Activated CD8-positive, alpha-beta T cell treated with anti-CD3 and anti-CD28 coated beads for 36 hours (primary cell): ENCODE data around the gene PTPRD. TPM values are rescaled to one million over a fixed set of nuclear protein-coding genes. Genes with fewer than 3 reads are reported as not detected.

ENCODE experiments used
- ATAC-seq: fragments of 200-7000 bp; cut with Tn5 transposase; one replicate; pipeline ENCODE4 v1.10.0; 2021; ENCODE audit warnings: mild to moderate bottlenecking, moderate library complexity
- CTCF ChIA-PET: fragments of 350-600 bp; sonication (Branson Sonifier 250); formaldehyde crosslinking; loops from one replicate; lab custom pipeline; 2021; ENCODE audit warnings: antibody characterized with exemption; lab: Charles Lee
- POLR2A ChIA-PET: fragments of 350-600 bp; sonication (Branson Sonifier 250); formaldehyde crosslinking; loops from one replicate; lab custom pipeline; 2021; ENCODE audit warnings: antibody characterized with exemption; lab: Charles Lee
- DNase-seq: peaks from one replicate; pipeline ENCODE4 v3.0.0-alpha.2; 2020
- H3K27ac Mint-ChIP-seq: one replicate; pipeline ENCODE4 v1.8.0; 2021; ENCODE audit warnings: mild to moderate bottlenecking, mixed read lengths
- H3K27me3 Mint-ChIP-seq: one replicate; pipeline ENCODE4 v1.8.0; 2021; ENCODE audit warnings: mixed read lengths
- H3K36me3 Mint-ChIP-seq: one replicate; pipeline ENCODE4 v1.8.0; 2021; ENCODE audit warnings: low read depth, mixed read lengths
- H3K4me1 Mint-ChIP-seq: one replicate; pipeline ENCODE4 v1.8.0; 2021; ENCODE audit warnings: low read depth, mixed read lengths
- H3K4me3 Mint-ChIP-seq: one replicate; pipeline ENCODE4 v1.8.0; 2021; ENCODE audit warnings: mild to moderate bottlenecking, moderate library complexity, mixed read lengths
- H3K9me3 Mint-ChIP-seq: one replicate; pipeline ENCODE4 v1.8.0; 2021; ENCODE audit warnings: mixed read lengths
- intact Hi-C: fragments of 100-400 bp; cut with micrococcal nuclease; formaldehyde crosslinking; loops from one replicate; pipeline ENCODE4 v1.10.0; 2022
- total RNA-seq, 2 experiments: library from RNA; stranded (reverse); gene quantifications; one replicate each; pipeline ENCODE4 v1.2.3, GENCODE V29; 2021
- TF ChIP-seq, protein P1 (sequence below): fragments of 200-600 bp; IDR thresholded peaks from one replicate; pipeline ENCODE4 v1.8.0; 2022; ENCODE audit warnings: antibody characterized with exemption, mild to moderate bottlenecking

PTPRD gene
- total RNA-seq, 2 experiments from 2014 or later = not detected

DNA sequence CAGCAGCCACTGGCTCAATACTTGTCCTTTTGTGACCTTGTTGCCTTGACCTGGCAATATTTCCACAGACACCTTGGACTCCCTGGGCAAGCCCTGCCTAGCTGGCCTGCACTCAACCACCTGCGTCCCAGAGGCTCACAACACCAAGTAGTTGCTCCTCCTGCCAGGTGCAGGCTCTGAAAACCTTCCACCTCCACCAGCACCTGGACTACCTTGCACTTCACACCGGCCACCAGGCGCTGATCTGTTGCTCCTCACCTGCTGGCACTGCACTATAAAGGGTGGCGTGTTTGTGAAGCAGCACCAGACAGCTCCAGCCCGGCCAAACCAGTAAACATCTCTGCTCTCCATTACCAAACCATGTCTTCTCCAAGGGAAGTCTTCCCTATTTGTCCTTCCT, 997.7 kb downstream of the PTPRD start:
- Mint-ChIP-seq H3K27ac (no peak overlapping the region), H3K9me3 (no peaks in the 10 kb centered on the region), H3K4me3 (no peak overlapping the region), H3K4me1 (no peaks in the 10 kb centered on the region), H3K36me3 (no peaks in the 10 kb centered on the region), H3K27me3 (no peaks in the 10 kb centered on the region)
- intact Hi-C loops = no loop called here
- CTCF ChIA-PET = no interaction called here
- POLR2A ChIA-PET = no interaction called here
- ATAC-seq (no peak), DNase-seq (no peak)
- TF ChIP-seq, protein P1, sequence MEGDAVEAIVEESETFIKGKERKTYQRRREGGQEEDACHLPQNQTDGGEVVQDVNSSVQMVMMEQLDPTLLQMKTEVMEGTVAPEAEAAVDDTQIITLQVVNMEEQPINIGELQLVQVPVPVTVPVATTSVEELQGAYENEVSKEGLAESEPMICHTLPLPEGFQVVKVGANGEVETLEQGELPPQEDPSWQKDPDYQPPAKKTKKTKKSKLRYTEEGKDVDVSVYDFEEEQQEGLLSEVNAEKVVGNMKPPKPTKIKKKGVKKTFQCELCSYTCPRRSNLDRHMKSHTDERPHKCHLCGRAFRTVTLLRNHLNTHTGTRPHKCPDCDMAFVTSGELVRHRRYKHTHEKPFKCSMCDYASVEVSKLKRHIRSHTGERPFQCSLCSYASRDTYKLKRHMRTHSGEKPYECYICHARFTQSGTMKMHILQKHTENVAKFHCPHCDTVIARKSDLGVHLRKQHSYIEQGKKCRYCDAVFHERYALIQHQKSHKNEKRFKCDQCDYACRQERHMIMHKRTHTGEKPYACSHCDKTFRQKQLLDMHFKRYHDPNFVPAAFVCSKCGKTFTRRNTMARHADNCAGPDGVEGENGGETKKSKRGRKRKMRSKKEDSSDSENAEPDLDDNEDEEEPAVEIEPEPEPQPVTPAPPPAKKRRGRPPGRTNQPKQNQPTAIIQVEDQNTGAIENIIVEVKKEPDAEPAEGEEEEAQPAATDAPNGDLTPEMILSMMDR = no peak

DNA sequence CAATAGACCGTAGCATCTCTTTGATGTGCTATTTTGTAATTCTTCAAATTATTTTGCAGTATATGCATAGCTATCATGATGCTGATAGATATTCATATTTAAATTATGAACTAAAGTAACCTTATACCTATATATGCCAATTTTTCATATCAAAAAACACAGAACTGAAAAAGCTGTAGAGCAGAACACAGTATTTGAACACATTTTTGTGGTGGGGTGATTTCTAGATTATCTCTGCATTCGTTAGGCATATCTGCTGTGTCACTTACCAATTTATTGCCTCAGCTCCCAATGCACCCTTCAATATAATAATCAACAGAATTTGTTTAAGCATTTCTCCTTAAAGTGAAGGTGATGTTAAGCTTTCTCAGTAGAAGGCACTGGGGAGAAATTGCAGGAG, 998.2 kb downstream of the PTPRD start:
- H3K4me1 Mint-ChIP-seq = no peaks in the 10 kb centered on the region
- no peak for DNase-seq
- no peaks in the 10 kb centered on the region for H3K36me3 Mint-ChIP-seq
- ChIA-PET POLR2A (no interaction called here), CTCF (no interaction called here)
- intact Hi-C loops = no loop called here
- no peaks in the 10 kb centered on the region for H3K9me3 Mint-ChIP-seq
- no peak overlapping the region for H3K4me3 Mint-ChIP-seq
- no peak overlapping the region for H3K27ac Mint-ChIP-seq
- H3K27me3 Mint-ChIP-seq = no peaks in the 10 kb centered on the region
- ATAC-seq = no peak
- TF ChIP-seq, protein P1 = no peak

DNA sequence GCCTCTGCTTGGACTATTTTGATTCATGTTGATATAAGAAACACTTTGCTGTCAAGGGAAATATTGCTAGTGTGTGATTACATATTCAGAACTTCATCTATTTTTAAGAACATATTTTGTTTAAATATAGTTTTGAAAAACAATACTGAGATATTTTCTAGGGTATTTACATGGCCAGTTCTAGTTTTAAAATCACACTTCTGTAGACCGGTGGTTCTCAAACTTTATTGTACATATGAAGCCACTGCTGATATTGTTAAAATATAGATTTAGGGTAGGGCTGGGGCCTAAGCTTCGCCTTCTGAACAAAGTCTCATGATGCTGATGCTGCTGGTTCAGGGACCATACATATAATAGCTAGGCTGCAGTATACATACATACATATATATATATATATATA, 1000.0 kb downstream of the PTPRD start:
- H3K4me1 Mint-ChIP-seq = no peaks in the 10 kb centered on the region
- ChIA-PET CTCF (no interaction called here), POLR2A (no interaction called here)
- H3K27ac Mint-ChIP-seq = no peak overlapping the region
- intact Hi-C loops = no loop called here
- H3K9me3 Mint-ChIP-seq = no peaks in the 10 kb centered on the region
- no peak for DNase-seq
- H3K27me3 Mint-ChIP-seq = no peaks in the 10 kb centered on the region
- TF ChIP-seq, protein P1 = no peak
- H3K36me3 Mint-ChIP-seq = no peaks in the 10 kb centered on the region
- no peak for ATAC-seq
- H3K4me3 Mint-ChIP-seq = no peak overlapping the region

DNA sequence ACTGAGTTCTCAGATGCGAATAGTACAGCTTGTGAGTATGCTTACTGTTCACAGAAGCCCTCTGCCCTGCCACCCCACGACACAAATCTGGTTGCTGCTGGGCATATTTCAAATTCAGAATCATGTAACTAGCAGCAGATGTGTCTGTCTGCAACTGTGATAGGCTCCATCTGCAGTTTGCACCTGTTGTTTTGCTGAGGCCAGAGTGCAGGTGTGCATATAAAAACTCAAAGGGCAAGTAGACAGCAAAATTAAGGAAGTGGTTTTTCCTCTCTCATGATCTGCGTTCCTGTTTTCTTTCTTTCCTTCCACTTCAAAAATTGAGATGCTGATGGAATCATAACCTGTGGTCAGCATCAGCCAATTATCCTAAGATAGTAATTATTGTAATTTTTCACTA, 1000.5 kb downstream of the PTPRD start:
- ATAC-seq = no peak
- TF ChIP-seq, protein P1 = no peak
- Mint-ChIP-seq H3K4me3 (no peak overlapping the region), H3K27ac (no peak overlapping the region), H3K9me3 (no peaks in the 10 kb centered on the region), H3K27me3 (no peaks in the 10 kb centered on the region), H3K4me1 (no peaks in the 10 kb centered on the region), H3K36me3 (no peaks in the 10 kb centered on the region)
- ChIA-PET CTCF (interaction anchor here (0.6 kb wide), 1 partner anchor 66 kb away, joined by 3 read pairs; no protein-coding TSS in a partner anchor), POLR2A (no interaction called here)
- intact Hi-C loops = no loop called here
- DNase-seq = no peak

DNA sequence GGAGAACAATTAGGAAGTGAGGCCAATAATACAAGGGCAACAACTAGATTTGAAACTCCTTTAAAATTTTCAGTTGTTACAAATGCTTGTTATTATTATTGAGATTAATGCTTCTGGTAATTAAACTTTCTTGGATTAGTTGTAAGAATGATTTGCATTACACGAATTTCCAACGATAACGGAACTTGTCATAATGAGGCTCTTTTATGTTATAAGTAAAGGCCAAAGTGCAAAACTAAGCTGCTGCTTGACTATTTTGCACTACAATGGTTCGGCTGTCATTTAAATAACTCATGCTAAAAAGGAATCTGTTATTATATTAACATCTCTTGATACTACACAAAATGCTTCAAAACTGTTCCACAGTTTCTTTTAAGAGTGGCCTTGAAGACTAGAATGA, 1007.1 kb downstream of the PTPRD start:
- ATAC-seq (no peak), DNase-seq (no peak)
- ChIA-PET CTCF (interaction anchor here (0.9 to 2.9 kb wide), 4 partner anchors 11 to 342 kb away, joined by 3 to 9 read pairs (median 4); no protein-coding TSS in a partner anchor), POLR2A (no interaction called here)
- Mint-ChIP-seq H3K27me3 (no peaks in the 10 kb centered on the region), H3K4me3 (no peak overlapping the region), H3K36me3 (no peaks in the 10 kb centered on the region), H3K27ac (no peak overlapping the region), H3K9me3 (no peaks in the 10 kb centered on the region), H3K4me1 (no peaks in the 10 kb centered on the region)
- intact Hi-C loops = no loop called here
- TF ChIP-seq, protein P1 = no peak
